ENCODE measurements around the gene PMIS2.

Gene PMIS2

DNA sequence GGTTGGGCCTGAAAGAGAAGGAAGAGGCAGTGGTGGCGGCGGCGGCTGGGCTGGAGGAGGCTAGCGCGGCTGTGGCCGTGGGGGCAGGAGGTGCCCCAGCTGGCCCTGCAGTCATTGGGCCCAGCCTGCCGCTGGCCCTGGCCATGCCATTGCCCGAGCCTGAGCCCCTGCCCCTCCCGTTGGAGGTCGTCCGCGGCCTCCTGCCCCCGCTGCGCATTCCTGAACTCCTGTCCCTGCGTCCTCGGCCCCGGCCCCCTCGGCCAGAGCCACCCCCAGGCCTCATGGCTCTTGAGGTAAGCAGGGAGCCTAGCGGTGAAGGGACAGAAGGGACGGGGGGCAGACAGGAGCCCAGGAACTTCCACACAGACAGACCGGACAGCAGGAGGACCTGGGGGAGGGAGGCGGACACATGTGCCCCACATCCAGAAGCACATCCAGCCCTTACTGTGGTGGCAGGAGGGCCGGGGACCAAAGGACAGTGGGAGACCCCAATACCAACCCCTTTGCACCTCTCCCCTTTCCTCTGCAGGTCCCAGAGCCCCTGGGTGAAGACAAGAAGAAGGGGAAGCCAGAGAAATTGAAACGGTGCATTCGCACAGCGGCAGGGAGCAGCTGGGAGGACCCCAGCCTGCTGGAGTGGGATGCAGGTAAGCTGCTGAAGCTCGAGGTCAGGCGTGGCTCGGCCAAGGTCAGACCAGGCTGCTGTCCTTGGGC is 47.9 kb downstream of the PMIS2 start:
- DNase-seq (ENCODE audit: low read depth): no peak

DNA sequence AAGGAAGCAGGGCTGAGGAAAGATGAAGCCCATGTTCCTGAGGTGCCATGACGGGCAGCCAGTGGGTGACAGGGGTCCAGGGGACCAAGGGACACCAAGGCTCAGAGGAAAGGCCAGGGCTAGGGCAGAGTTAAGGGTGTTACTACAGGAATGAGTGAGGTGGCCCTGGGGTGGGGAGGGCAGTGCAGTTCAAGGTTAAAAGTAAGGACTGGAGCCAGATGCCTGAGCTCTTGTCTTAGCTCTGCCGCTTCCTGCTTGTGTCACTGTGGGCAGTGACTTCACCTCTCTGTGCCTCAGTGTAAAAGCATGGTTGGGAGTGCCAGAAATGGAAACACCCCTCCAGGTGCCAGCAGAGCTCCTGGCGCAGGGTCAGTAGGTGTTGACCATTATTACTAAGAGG is 50.7 kb downstream of the PMIS2 start:
- DNase-seq (ENCODE audit: low read depth): no peak
